MM.1S (cell line): ENCODE measurements around the gene LZTS2.

Experiments used
- CTCF ChIP-seq: fragments of 300-600 bp; sonication (generic); IDR thresholded peaks from 2 replicates; pipeline ENCODE4 v1.5.1; 2016; ENCODE audit warnings: antibody characterized with exemption, low read length, mixed read lengths
- EZH2 ChIP-seq: fragments of 300-600 bp; sonication (generic); optimal IDR thresholded peaks from 2 replicates; pipeline ENCODE3; 2017; ENCODE audit warnings: low read depth, mild to moderate bottlenecking, antibody characterized with exemption, low read length, mixed read lengths

DNA sequence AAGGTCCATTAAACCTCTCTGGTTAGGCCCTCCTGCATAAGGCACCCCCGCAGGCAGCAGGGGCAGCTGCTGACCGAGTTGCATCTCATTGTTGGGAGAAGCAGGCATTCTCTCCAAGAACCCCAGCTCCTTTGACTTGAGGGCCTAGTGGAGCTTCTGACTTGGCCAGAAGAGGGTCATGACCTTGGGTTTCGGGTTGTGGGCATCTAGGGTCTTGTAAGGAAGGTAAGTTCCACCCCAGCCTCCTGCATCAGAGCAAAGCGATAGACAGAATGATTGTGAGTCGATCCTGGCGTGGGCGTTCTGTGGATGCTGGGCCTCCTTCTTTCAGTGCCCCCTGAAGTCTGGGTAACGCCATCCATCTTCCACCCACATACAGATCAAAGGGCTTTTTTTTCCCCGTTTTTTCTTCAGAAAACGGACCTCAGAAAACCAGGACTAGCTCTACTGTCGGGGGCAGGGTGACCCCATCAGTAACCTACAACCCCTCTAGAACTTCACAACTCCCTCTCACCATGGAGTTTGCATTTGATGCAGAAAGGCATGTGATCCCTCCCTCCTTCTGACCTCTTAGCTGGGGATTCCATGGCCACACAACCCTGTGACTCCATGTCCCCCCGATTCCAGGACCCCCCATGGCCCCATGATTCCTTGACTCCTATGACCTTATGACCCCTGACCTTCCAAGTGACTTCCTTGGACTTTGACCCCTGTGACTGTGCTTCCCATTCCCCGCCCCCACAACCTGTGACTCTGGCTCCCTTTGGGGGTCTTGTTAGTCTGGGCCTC lies 27.3 kb upstream of the LZTS2 start:
- TF ChIP-seq CTCF, result no peak
- TF ChIP-seq EZH2, result no peak
